Heart left ventricle (tissue), 16 donors: ENCODE results near the gene DIP2B. TPM values are rescaled to one million over a fixed set of nuclear protein-coding genes. Genes with fewer than 3 reads are reported as not detected.
"Not testable (repeated sequence)": the region's sequence is repeated elsewhere in the genome, so short reads cannot be mapped to it uniquely, and the experiment has no call there.

ENCODE experiments used
- ATAC-seq, 4 donors: fragments of 200-7000 bp; cut with Tn5 transposase; one replicate each; pipeline ENCODE4 v1.9.1; 2020 to 2022; ENCODE audit warnings: moderate library complexity in 4 of 4, mild to moderate bottlenecking in 3 of 4, moderate number of reproducible peaks in 1 of 4
- DNase-seq, 5 donors: peaks; one replicate each; pipeline ENCODE4 v3.0.0-alpha.2; 2020
- H3K27ac ChIP-seq, 12 donors: fragments of 200-600 bp; sonication (generic) in 4 of 12; one replicate each; pipeline versions ENCODE4 v1.5.0 to v1.8.0; 2016 to 2022; ENCODE audit warnings: mild to moderate bottlenecking in 2 of 12
- H3K27me3 ChIP-seq, 9 donors: fragments of 200-600 bp; sonication (generic) in 2 of 9; one replicate each; pipeline versions ENCODE4 v1.5.1 to v1.8.0; 2016 to 2022; ENCODE audit warnings: mild to moderate bottlenecking in 3 of 9
- H3K36me3 ChIP-seq, 9 donors: fragments of 200-600 bp; sonication (generic) in 2 of 9; one replicate each; pipeline versions ENCODE4 v1.5.0 to v1.8.0; 2018 to 2022; ENCODE audit warnings: mild to moderate bottlenecking in 2 of 9
- H3K4me1 ChIP-seq, 12 donors: fragments of 200-600 bp; sonication (generic) in 4 of 12; one replicate each; pipeline versions ENCODE4 v1.5.0 to v1.8.0; 2016 to 2022; ENCODE audit warnings: mild to moderate bottlenecking in 3 of 12
- H3K4me3 ChIP-seq, 12 donors: fragments of 200-600 bp; sonication (generic) in 4 of 12; one replicate each; pipeline versions ENCODE4 v1.5.0 to v1.8.0; 2017 to 2022; ENCODE audit warnings: mild to moderate bottlenecking in 9 of 12, moderate library complexity in 4 of 12
- H3K9me3 ChIP-seq, 12 donors: fragments of 200-600 bp; sonication (generic) in 4 of 12; one replicate each; pipeline versions ENCODE4 v1.5.0 to v1.8.0; 2016 to 2022; ENCODE audit warnings: mild to moderate bottlenecking in 1 of 12
- POLR2A ChIP-seq, 2 donors: fragments of 450-650 bp; IDR thresholded peaks; one replicate each; pipeline ENCODE4 v1.6.1; 2017; ENCODE audit warnings: antibody characterized with exemption in 2 of 2, mild to moderate bottlenecking in 2 of 2, moderate library complexity in 2 of 2
- WGBS, 4 donors: extraction: QIAGEN DNeasy Blood & Tissue Kit in 2 of 4; methylation state at CpG; one replicate each; pipeline versions ENCODE4 v1.1.5 to v1.1.7; 2013 to 2018; 5-methylcytosine and 5-hydroxymethylcytosine counted together
- intact Hi-C, 10 donors: fragments of 100-400 bp; cut with DNase I; formaldehyde crosslinking; loops; one replicate each; pipeline versions ENCODE4 v1.11.1 to v1.14.2; 2022
- polyA plus RNA-seq, 2 donors: library from polyadenylated mRNA; stranded (reverse); fragments of 200-250 nt; gene quantifications; one replicate each; pipeline ENCODE4 v1.2.3, GENCODE V29; 2013
- total RNA-seq, 9 donors: library from RNA; depleted of rRNA in 2 of 9; stranded (reverse); fragments of >200 nt in 2 of 9; fragmentation: NEBNext Ultra II Directional in 3 of 9; extraction: Animal tissue kit (Norgen Biotek cat#: 25700) in 3 of 9; gene quantifications; one replicate each; pipeline versions ENCODE4 v1.1.0 to v1.2.4, GENCODE V29; 2016 to 2023
- TF ChIP-seq, protein P1 (sequence below), 12 donors: fragments of 200-600 bp; sonication (generic) in 4 of 12; IDR thresholded peaks; one replicate each; pipeline versions ENCODE4 v1.5.0 to v1.8.0; 2018 to 2022; ENCODE audit warnings: antibody characterized with exemption in 12 of 12, mild to moderate bottlenecking in 5 of 12
- donor health status: ischemic (EF 13 %, LVEDD 7.1; RV severe dilation, severe dysfunction).
- donor health status: healthy with polysubstance abuse.
- donor health status: DM: no; HTN: yes; CAD: no.
- donor health status: DM: no; HTN: no; CAD: no.
- donor health status: ischemic (EF 25% LVEDD 6.9; RV normal size, moderate dysfunction).
- donor health status: ischemic (EF 25% LVEDD 5.7; RV mildly dilated, moderate dysfunction).
- donor health status: healthy.
- donor health status: DM: yes; HTN: yes; CAD: no.
- donor health status: ischemic (EF 35%, LVEDD 5.7; RV mildly dilated, moderate dysfunction).
- donor health status: nonischemic (EF 11% LVEDD 7.7; RV severe dilation, severe dysfunction).
- donor health status: DM: yes; HTN: yes; CAD: no.
- donor health status: PGD.
- donor health status: ischemic (EF 29% LVEDD 5.4; RV normal size, mild dysfunction).
- donor health status: nonischemic (EF 23%, LVEDD 6.1; RV moderate dilation, normal function).

Gene DIP2B
- total and polyA plus RNA-seq, 11 donors, result 3.4 to 25.0 (median 16.7) TPM

DNA sequence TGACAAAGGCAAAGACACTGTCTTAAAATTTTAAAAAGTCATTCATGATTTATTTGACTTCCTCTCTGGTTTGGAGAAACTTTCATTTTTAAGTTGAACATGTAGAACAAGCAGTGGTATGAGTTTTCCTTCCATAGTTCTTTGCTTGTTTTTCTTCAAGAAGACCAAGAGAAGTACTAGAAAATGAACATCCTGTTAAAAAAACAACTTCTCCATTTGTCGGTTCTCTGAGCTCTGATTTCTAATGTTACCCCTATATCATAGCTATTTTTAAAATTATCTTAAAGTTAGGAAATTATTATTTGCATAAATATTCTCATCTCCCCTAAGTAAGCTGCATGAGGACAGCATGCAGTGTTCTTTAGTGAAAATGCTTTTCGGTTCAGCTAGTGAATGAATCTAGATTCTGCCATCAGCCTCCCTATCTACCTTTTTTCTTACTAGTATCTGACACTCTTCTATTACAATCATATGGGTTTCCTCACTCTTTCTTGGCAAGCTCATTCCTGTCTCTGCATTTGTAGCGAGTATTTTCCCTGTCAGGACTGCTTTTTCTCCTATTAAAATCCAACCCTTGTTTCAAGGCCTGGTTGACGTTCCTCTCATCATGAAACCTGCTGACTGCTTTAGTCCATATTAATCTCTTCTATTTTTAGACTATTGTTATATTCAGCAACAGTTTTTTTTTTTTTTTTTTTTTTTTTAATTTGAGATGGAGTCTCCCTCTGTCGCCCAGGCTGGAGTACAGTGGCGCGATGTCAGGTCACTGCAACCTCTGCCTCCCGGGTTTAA lies 15.8 kb downstream of the DIP2B start:
- Histone ChIP-seq H3K36me3 (no peaks in the 10 kb centered on the region), H3K9me3 (peaks cover 0 to 3% (median 0%) of the 10 kb centered on the region in 12 donors), H3K4me3 (peak overlapping the region in 4 of 12 donors; percentile 5 to 32 (median 18)), H3K4me1 (peaks cover 0 to 79% (median 35%) of the 10 kb centered on the region in 12 donors), H3K27ac (peak overlapping the region in 11 of 12 donors; percentile 60 to 95 (median 75)), H3K27me3 (no peaks in the 10 kb centered on the region)
- WGBS, 4 donors, result 22 to 29% (median 26%) methylated on average over 8 of the region's 8 CpGs
- no peak for TF ChIP-seq POLR2A (IDR thresholded peaks at IDR 0.05)
- TF ChIP-seq, protein P1, sequence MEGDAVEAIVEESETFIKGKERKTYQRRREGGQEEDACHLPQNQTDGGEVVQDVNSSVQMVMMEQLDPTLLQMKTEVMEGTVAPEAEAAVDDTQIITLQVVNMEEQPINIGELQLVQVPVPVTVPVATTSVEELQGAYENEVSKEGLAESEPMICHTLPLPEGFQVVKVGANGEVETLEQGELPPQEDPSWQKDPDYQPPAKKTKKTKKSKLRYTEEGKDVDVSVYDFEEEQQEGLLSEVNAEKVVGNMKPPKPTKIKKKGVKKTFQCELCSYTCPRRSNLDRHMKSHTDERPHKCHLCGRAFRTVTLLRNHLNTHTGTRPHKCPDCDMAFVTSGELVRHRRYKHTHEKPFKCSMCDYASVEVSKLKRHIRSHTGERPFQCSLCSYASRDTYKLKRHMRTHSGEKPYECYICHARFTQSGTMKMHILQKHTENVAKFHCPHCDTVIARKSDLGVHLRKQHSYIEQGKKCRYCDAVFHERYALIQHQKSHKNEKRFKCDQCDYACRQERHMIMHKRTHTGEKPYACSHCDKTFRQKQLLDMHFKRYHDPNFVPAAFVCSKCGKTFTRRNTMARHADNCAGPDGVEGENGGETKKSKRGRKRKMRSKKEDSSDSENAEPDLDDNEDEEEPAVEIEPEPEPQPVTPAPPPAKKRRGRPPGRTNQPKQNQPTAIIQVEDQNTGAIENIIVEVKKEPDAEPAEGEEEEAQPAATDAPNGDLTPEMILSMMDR (IDR thresholded peaks at IDR 0.05), result peak in 2 of 12 donors; percentile 9 to 36
- intact Hi-C loops, result no loop called here
- DNase-seq (no peak), ATAC-seq (peak; percentile 39 to 77 (median 52))

DNA sequence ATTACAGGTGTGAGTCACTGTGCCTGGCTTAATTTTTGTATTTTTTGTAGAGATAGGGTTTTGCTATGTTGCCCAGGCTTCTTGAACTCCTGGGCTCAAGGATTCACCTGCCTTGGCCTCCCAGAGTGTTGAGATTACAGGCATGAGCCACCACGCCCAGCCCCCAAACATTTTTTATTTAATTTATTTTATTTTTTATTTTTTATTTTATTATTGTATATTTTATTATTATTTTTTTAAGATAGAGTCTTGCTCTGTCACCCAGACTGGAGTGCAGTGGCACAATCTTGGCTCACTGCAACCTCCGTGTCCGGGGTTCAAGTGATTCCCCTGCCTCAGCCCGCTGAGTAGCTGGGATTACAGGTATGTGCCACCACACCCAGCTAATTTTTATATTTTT lies 17.0 kb downstream of the DIP2B start:
- H3K27me3 ChIP-seq, ATAC-seq, intact Hi-C loops, H3K36me3 ChIP-seq, H3K4me3 ChIP-seq, H3K9me3 ChIP-seq, DNase-seq: not testable (repeated sequence)
- WGBS, 4 donors, result 97 to 98% (median 97%) methylated on average over 4 of the region's 4 CpGs
- peak overlapping the region in 4 of 12 donors; percentile 73 to 95 (median 74) for H3K27ac ChIP-seq
- H3K4me1 ChIP-seq, result peaks cover 0 to 75% (median 36%) of the 10 kb centered on the region in 12 donors

DNA sequence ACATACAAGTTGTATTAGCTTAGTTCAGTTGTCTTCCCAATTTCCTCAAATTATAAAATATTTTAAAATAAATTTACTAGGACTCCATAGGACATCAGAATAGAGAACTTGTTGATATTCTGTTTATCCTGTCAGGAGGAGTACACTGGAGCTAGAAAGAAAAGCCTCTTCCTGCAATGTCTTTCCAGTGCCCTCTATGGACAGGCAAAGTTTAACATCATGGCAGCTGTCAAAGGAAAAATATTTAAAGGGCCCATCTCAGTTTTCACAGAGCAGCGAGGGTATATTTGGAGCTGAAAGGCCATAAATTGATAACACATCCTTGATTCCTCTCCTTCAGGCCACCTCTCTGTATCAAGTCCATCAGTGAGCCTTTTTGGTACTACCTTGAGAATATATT lies 19.0 kb downstream of the DIP2B start:
- no peak overlapping the region for H3K4me3 ChIP-seq
- ATAC-seq (peak in 2 of 4 donors; percentile 22 to 34), DNase-seq (no peak)
- H3K4me1 ChIP-seq, result peaks cover 0 to 61% (median 22%) of the 10 kb centered on the region in 12 donors
- H3K27me3 ChIP-seq, result no peaks in the 10 kb centered on the region
- peaks cover 0 to 3% (median 0%) of the 10 kb centered on the region in 12 donors for H3K9me3 ChIP-seq
- peaks cover 0 to 4% (median 0%) of the 10 kb centered on the region in 9 donors for H3K36me3 ChIP-seq
- WGBS, 4 donors, result 58 to 90% (median 84%) methylated on average over 1 of the region's 1 CpG
- H3K27ac ChIP-seq, result peak overlapping the region in 5 of 12 donors; percentile 0 to 40 (median 21)
- intact Hi-C loops, result no loop called here
- TF ChIP-seq POLR2A (IDR thresholded peaks at IDR 0.05), result no peak
- TF ChIP-seq, protein P1 (IDR thresholded peaks at IDR 0.05), result peak in 1 of 12 donors; percentile 3

DNA sequence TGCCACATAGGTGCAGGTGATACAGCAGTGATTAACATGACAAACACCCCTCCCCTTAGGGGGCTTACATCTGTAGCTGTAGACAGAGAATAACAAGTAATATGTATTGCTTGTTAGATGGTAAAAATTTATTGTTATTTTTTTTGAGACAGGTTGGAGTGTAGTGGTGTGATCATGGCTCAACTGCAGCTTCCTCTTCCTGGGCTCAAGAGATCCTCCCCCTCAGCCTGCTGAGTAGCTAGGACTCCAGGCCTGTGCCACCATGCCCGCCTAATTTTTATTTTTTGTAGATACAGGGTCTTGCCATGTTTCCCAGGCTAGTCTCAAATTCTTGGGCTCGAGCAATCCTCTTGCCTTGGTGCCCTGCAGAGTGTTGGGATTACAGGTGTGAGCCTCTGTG lies 19.8 kb downstream of the DIP2B start:
- WGBS, 4 donors, result 94 to 97% (median 97%) methylated on average over 2 of the region's 2 CpGs
- TF ChIP-seq, protein P1 (IDR thresholded peaks at IDR 0.05), result no peak
- TF ChIP-seq POLR2A (IDR thresholded peaks at IDR 0.05), result no peak
- no peaks in the 10 kb centered on the region for H3K27me3 ChIP-seq
- no peak overlapping the region for H3K4me3 ChIP-seq
- no peak for ATAC-seq
- peaks cover 0 to 57% (median 21%) of the 10 kb centered on the region in 12 donors for H3K4me1 ChIP-seq
- intact Hi-C loops, result no loop called here
- peak overlapping the region in 1 of 12 donors; percentile 0 for H3K27ac ChIP-seq
- H3K36me3 ChIP-seq, result peaks cover 0 to 4% (median 0%) of the 10 kb centered on the region in 9 donors
- H3K9me3 ChIP-seq, result peaks cover 0 to 3% (median 0%) of the 10 kb centered on the region in 12 donors
- DNase-seq, result no peak
